Coronary artery (tissue), 2 donors: ENCODE measurements around the gene SDR42E2.

ENCODE experiments used
- DNase-seq: peaks from one replicate; pipeline ENCODE4 v3.0.0-alpha.2; 2017; ENCODE audit warnings: low spot score
- H3K27ac ChIP-seq, 2 donors: fragments of 200-600 bp; sonication (generic); one replicate each; pipeline ENCODE4 v1.5.1; 2016 to 2019
- H3K4me3 ChIP-seq: fragments of 200-600 bp; sonication (generic); 2 replicates; pipeline ENCODE4 v1.5.1; 2016; ENCODE audit warnings: mild to moderate bottlenecking, moderate library complexity
- TF ChIP-seq, protein P1 (sequence below): fragments of 200-600 bp; sonication (generic); IDR thresholded peaks from one replicate; pipeline ENCODE4 v1.5.1; 2019; ENCODE audit warnings: antibody characterized with exemption

The SDR42E2 gene

GRCh38 chr16:22206013-22206841 is 43.9 kb downstream of the SDR42E2 start, which contains the start of gene EEF2K:
Gene EEF2K, plus strand, starts transcription at chr16:22206278. Its CDS starts 19,452 bp downstream, at chr16:22225730.
- peak; percentile 97 for DNase-seq
- TF ChIP-seq, protein P1, sequence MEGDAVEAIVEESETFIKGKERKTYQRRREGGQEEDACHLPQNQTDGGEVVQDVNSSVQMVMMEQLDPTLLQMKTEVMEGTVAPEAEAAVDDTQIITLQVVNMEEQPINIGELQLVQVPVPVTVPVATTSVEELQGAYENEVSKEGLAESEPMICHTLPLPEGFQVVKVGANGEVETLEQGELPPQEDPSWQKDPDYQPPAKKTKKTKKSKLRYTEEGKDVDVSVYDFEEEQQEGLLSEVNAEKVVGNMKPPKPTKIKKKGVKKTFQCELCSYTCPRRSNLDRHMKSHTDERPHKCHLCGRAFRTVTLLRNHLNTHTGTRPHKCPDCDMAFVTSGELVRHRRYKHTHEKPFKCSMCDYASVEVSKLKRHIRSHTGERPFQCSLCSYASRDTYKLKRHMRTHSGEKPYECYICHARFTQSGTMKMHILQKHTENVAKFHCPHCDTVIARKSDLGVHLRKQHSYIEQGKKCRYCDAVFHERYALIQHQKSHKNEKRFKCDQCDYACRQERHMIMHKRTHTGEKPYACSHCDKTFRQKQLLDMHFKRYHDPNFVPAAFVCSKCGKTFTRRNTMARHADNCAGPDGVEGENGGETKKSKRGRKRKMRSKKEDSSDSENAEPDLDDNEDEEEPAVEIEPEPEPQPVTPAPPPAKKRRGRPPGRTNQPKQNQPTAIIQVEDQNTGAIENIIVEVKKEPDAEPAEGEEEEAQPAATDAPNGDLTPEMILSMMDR, result peak; percentile 78
- peak within 1 kb of the TSS; percentile 91 to 95 for H3K27ac ChIP-seq
- peak within 1 kb of the TSS; percentile 85 for H3K4me3 ChIP-seq

DNA sequence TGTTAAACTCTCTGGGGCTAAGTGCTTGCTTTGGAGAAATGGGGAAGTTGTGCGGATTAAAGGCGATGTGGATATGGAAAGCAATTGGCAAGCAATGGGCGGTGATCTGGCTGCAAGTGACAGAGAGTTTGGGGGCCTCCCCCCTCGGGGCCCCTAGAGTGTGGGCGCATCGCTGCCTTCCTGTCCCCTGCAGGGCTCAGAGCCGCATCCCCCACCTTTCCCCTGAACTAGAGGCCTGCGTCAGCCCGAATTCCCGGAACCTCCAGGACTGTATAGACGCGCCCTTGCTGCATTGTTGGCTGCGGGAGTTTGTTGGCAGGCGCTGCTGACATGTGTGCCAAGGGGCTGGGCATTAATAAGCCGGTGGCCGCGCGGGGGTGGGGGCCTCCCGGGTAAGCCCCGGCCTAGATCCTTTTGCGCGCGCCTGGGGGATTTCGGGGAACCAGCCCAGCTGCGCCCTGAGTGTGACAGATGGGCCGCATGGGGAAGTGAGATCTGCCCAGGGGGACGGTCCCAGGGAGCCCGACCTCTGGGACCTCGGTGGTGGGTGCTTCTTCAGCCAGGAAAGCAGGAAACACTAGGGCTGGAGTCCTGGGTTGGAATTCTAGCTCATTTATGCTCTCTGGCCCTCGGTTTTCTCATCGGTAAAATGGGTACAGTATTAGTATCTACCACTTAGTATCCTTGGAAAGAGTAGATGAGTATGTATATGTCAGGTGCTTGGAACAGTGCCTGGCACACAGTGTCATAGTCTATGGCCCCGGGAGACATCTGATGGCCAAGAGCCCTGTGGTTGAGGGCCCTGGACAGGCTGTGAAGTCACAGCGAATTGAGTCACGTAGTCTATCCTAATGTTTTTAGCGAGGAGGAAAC is 44.8 kb downstream of the SDR42E2 start:
- Histone ChIP-seq H3K27ac (peak overlapping the region; percentile 91 to 95), H3K4me3 (peak overlapping the region; percentile 85)
- TF ChIP-seq, protein P1, result no peak
- peak; percentile 93 for DNase-seq

DNA sequence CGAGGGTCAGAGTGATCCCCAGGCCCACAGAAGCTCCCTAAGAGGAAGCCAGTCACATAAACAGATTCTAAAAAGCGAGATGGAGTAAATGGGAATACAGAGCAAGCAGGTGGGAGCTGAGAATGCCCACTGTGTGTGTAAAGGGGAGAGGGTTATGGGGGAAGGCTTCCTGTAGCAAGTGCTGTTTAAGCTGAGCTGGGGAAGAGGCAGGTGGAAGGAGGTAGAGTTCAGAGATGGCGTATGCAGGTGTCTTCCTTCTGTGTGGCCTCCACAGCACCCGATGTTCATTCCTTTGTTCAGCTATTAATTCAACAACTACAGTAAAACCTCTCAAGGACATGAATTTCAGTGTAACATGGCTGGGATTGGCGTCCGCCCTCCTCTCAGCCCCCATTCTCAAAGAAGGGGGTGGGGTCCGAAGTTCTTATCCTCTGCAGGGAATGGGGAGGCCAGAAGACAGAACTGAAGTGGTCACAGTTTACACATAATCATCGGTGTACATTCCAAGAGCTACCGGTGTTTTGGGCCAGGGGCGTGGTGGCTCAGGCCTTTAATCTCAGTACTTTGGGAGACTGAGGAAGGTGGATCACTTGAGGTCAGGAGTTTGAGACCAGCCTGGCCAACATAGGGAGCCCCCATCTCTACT is 45.5 kb downstream of the SDR42E2 start:
- DNase-seq, result no peak
- Histone ChIP-seq H3K27ac (peak overlapping the region; percentile 91 to 95), H3K4me3 (peak overlapping the region; percentile 85)
- TF ChIP-seq, protein P1, result no peak

DNA sequence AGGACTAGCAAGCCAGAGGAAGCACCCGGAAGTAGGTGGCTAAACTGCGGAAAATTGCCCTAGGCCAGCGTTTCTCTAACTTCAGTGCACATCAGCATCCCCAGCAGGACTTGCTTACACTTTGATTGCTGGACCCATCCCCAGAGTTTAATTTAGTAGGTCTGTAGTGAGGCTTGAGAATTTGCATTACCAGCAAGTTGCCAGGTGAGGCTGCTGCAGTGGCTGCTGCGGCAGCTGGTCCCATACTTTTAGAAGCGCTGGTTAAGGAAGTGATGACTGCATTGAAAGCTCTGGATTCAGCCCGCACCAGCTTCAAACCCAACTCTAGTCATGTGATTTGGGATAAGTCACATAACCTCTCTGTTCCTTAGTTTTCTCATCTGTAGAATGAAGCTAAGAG is 48.0 kb downstream of the SDR42E2 start:
- H3K4me3 ChIP-seq, result peak overlapping the region; percentile 11
- no peak for DNase-seq
- peak overlapping the region in 1 of 2 donors; percentile 95 for H3K27ac ChIP-seq
- TF ChIP-seq, protein P1, result no peak

DNA sequence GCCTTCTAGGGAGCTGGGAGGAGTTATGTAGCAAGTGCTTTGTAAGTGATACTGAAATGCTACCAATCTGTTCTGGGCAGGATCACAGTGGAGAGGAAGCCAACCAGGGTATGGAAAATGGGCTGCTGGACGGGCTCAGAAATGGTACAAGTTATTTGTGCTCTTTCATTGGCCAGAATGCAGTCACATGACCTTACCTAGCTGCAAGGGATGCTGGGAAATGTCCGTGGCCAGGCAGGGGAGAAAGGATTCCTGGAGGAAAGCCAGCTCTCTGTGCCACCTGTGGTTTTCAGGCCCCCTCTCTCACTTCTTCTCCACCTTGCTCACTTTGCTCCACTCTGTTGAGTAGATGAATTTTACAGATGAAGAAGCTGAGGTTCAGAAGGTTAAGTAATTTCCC is 48.5 kb downstream of the SDR42E2 start:
- TF ChIP-seq, protein P1, result no peak
- no peak for DNase-seq
- peak overlapping the region; percentile 11 for H3K4me3 ChIP-seq
- H3K27ac ChIP-seq, result peak overlapping the region in 1 of 2 donors; percentile 95

DNA sequence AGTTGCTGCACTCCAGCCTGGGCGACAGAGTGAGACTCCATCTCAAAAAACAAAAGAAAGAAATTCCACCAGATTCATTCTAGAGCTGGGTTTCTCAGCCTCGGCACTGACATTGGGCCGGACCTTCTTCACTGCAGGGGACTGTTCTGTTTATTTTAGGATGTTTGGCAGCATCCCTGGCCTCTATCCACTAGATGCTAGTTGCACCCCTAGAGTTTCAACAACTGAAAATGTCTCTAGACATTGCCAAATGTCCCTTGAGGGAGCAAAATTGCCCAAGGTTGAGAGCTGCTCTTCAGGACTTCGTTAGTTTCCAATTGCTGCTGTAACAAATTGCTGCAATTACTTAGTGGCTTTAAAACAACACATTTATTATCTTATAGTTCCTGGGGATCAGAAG is 50.9 kb downstream of the SDR42E2 start:
- no peak for DNase-seq
- H3K4me3 ChIP-seq, result no peak overlapping the region
- peak overlapping the region in 1 of 2 donors; percentile 54 for H3K27ac ChIP-seq
- TF ChIP-seq, protein P1, result no peak
